PFSK-1 (cell line): ENCODE results near the gene ADGRB3.

ENCODE experiments used
- POLR2AphosphoS5 ChIP-seq: IDR thresholded peaks from 2 replicates; pipeline ENCODE4 v1.6.1; 2012; ENCODE audit warnings: low read depth, mild to moderate bottlenecking, control low read depth, low read length, moderate library complexity
- TF ChIP-seq, protein P1 (sequence below), 2 experiments: IDR thresholded peaks; 2 replicates each; pipeline versions ENCODE4 v1.6.1 to v1.8.0; 2011 to 2012; ENCODE audit warnings: low read depth in 2 of 2, low read length in 2 of 2, control low read depth in 1 of 2, inconsistent platforms in 1 of 2, mild to moderate bottlenecking in 1 of 2, moderate library complexity in 1 of 2; ENCODE audit not compliant: insufficient read depth in 1 of 2

DNA sequence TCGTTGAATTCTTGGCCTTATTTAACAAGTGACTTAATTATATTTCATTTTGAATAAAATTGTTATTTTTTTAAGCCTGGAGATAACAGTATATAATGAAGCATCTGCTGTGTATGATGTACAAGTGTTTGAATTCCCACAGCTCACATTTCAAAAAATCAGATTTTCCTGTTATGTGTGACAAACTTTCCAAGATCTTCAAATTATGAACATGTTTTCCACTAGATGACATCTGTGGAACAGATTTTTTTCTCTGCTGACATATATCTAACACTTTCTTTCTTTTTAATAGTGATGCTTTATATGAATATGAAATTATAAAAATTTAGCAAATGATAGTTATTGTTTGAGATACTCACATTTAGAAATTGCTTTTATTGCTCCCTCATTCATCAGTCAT, 678.9 kb downstream of the ADGRB3 start:
- no peak for TF ChIP-seq POLR2AphosphoS5
- TF ChIP-seq, protein P1, sequence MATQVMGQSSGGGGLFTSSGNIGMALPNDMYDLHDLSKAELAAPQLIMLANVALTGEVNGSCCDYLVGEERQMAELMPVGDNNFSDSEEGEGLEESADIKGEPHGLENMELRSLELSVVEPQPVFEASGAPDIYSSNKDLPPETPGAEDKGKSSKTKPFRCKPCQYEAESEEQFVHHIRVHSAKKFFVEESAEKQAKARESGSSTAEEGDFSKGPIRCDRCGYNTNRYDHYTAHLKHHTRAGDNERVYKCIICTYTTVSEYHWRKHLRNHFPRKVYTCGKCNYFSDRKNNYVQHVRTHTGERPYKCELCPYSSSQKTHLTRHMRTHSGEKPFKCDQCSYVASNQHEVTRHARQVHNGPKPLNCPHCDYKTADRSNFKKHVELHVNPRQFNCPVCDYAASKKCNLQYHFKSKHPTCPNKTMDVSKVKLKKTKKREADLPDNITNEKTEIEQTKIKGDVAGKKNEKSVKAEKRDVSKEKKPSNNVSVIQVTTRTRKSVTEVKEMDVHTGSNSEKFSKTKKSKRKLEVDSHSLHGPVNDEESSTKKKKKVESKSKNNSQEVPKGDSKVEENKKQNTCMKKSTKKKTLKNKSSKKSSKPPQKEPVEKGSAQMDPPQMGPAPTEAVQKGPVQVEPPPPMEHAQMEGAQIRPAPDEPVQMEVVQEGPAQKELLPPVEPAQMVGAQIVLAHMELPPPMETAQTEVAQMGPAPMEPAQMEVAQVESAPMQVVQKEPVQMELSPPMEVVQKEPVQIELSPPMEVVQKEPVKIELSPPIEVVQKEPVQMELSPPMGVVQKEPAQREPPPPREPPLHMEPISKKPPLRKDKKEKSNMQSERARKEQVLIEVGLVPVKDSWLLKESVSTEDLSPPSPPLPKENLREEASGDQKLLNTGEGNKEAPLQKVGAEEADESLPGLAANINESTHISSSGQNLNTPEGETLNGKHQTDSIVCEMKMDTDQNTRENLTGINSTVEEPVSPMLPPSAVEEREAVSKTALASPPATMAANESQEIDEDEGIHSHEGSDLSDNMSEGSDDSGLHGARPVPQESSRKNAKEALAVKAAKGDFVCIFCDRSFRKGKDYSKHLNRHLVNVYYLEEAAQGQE (IDR thresholded peaks at IDR 0.05; ENCODE audit: insufficient read depth in 1 of 2, low read depth in 2 of 2, low read length in 2 of 2): no peak
